ENCODE results near the gene E2F2. TPM values are rescaled to one million over a fixed set of nuclear protein-coding genes. Genes with fewer than 3 reads are reported as not detected.

E2F2 gene
- total RNA-seq, 1 donor from 2014 or later: 23.5 TPM

- no peaks in the 10 kb centered on the region for H3K9me3 Mint-ChIP-seq
- peaks cover 8% of the 10 kb centered on the region for H3K36me3 Mint-ChIP-seq (ENCODE audit: low read depth)
- H3K4me1 Mint-ChIP-seq: peaks cover 13% of the 10 kb centered on the region
- no peak for DNase-seq (ENCODE audit: low read depth, low spot score)
- no peaks in the 10 kb centered on the region for H3K27me3 Mint-ChIP-seq (ENCODE audit: low read depth)
- H3K27ac Mint-ChIP-seq (ENCODE audit: unreplicated experiment): no peak overlapping the region
- TF ChIP-seq, protein P1, sequence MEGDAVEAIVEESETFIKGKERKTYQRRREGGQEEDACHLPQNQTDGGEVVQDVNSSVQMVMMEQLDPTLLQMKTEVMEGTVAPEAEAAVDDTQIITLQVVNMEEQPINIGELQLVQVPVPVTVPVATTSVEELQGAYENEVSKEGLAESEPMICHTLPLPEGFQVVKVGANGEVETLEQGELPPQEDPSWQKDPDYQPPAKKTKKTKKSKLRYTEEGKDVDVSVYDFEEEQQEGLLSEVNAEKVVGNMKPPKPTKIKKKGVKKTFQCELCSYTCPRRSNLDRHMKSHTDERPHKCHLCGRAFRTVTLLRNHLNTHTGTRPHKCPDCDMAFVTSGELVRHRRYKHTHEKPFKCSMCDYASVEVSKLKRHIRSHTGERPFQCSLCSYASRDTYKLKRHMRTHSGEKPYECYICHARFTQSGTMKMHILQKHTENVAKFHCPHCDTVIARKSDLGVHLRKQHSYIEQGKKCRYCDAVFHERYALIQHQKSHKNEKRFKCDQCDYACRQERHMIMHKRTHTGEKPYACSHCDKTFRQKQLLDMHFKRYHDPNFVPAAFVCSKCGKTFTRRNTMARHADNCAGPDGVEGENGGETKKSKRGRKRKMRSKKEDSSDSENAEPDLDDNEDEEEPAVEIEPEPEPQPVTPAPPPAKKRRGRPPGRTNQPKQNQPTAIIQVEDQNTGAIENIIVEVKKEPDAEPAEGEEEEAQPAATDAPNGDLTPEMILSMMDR (conservative IDR thresholded peaks at IDR 0.05): no peak
- no peak overlapping the region for H3K4me3 Mint-ChIP-seq
Measured at GRCh38 chr1:23521588-23521987, 9.4 kb downstream of the E2F2 start.

DNA sequence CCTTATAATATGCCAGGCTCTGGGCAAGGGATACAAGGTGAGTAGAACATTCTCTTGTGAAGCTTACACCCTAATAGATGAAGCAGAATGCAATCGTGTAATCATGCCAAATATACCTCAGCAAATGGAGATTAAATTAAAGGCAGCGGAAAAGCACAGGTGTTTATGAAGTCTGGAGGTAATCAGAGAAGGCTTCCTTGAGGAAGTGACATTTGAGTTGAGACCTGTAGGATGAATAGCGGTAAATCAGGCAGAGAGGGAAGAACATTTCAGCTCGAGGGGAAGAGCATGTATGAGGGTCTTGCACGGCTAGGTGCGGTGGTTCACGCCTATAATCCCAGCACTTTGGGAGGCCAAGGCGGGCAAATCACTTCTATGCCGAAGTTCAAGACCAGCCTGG lies 13.5 kb downstream of the E2F2 start:
- TF ChIP-seq, protein P1 (conservative IDR thresholded peaks at IDR 0.05): no peak
- no peaks in the 10 kb centered on the region for H3K27me3 Mint-ChIP-seq (ENCODE audit: low read depth)
- peaks cover 8% of the 10 kb centered on the region for H3K36me3 Mint-ChIP-seq (ENCODE audit: low read depth)

DNA sequence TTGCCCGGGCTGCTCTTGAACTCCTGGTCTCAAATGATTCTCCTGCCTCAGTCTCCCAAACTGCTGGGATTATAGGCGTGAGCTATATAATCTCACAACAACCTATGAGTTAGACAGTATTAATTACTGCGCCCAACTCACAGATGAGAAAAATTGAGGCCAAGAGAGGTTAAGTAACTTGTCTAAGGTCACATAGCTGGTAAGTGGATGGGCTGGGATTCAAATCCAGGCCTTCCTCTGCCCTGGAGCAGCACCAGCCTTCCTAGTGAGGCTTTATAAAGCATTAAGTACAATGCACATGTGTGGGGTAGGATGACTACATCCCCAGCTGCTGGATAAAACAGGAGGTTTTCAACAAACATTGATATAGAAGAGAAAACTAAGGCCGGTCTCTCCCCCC lies 15.1 kb downstream of the E2F2 start:
- no peaks in the 10 kb centered on the region for H3K27me3 Mint-ChIP-seq (ENCODE audit: low read depth)
- no peaks in the 10 kb centered on the region for H3K9me3 Mint-ChIP-seq
- no peak overlapping the region for H3K27ac Mint-ChIP-seq (ENCODE audit: unreplicated experiment)
- no peaks in the 10 kb centered on the region for H3K4me1 Mint-ChIP-seq
- no peak overlapping the region for H3K4me3 Mint-ChIP-seq
- TF ChIP-seq, protein P1 (conservative IDR thresholded peaks at IDR 0.05): no peak
- H3K36me3 Mint-ChIP-seq (ENCODE audit: low read depth): no peaks in the 10 kb centered on the region
- no peak for DNase-seq (ENCODE audit: low read depth, low spot score)

More for the DNA sequence above, 13.5 kb downstream of the E2F2 start:
- no peak overlapping the region for H3K4me3 Mint-ChIP-seq
- H3K4me1 Mint-ChIP-seq: no peaks in the 10 kb centered on the region
- H3K9me3 Mint-ChIP-seq: no peaks in the 10 kb centered on the region
- no peak overlapping the region for H3K27ac Mint-ChIP-seq (ENCODE audit: unreplicated experiment)
- DNase-seq (ENCODE audit: low read depth, low spot score): no peak

DNA sequence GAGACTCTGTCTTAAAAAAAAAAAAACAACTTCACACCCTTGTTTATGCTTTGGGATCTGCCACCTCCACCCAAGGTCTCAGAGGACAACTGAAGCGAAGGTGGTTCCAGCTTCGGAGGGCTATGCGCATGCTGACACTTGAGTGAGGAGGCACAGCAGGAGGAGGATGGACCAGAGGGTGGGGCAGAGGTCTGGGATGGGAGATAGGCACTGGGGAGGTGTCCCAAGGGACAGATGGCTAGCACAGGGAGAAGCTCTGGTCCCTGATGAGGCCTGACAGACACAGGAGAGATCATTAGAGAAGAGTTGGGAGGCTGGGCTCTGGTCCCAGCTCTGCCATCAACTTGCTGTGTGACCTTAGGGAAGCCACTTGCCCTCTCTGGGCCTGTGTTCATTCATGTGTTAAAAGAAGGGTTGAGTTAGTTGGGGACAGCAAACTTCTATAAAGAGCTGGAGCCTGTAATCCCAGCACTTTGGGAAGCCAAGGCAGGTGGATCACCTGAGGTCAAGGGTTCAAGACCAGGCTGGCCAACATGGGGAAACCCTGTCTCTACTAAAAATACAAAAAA lies 16.8 kb downstream of the E2F2 start:
- H3K9me3 Mint-ChIP-seq: no peaks in the 10 kb centered on the region
- no peaks in the 10 kb centered on the region for H3K36me3 Mint-ChIP-seq (ENCODE audit: low read depth)
- no peaks in the 10 kb centered on the region for H3K4me1 Mint-ChIP-seq
- no peak overlapping the region for H3K4me3 Mint-ChIP-seq
- DNase-seq (ENCODE audit: low read depth, low spot score): no peak
- H3K27ac Mint-ChIP-seq (ENCODE audit: unreplicated experiment): peak overlapping the region; percentile 81
- no peaks in the 10 kb centered on the region for H3K27me3 Mint-ChIP-seq (ENCODE audit: low read depth)
- TF ChIP-seq, protein P1 (conservative IDR thresholded peaks at IDR 0.05): no peak

- Mint-ChIP-seq H3K36me3 (ENCODE audit: low read depth) (no peaks in the 10 kb centered on the region), H3K4me3 (no peak overlapping the region), H3K27ac (ENCODE audit: unreplicated experiment) (no peak overlapping the region), H3K9me3 (no peaks in the 10 kb centered on the region), H3K27me3 (ENCODE audit: low read depth) (no peaks in the 10 kb centered on the region), H3K4me1 (peaks cover 3% of the 10 kb centered on the region)
- TF ChIP-seq, protein P1 (conservative IDR thresholded peaks at IDR 0.05): no peak
- DNase-seq (ENCODE audit: low read depth, low spot score): no peak
Measured at GRCh38 chr1:23509896-23510295, 21.1 kb downstream of the E2F2 start.

Measured in neural crest cell (in vitro differentiated cells).